NCI-H82 treated with DMSO at 0.1 percent for 48 hours (cell line): ENCODE measurements around the gene TSSC4.

ENCODE experiments used
- DNase-seq: peaks from one replicate; lab custom pipeline; 2025; ENCODE audit not compliant: unreplicated experiment; lab: John Stamatoyannopoulos, UW

The TSSC4 gene

DNA sequence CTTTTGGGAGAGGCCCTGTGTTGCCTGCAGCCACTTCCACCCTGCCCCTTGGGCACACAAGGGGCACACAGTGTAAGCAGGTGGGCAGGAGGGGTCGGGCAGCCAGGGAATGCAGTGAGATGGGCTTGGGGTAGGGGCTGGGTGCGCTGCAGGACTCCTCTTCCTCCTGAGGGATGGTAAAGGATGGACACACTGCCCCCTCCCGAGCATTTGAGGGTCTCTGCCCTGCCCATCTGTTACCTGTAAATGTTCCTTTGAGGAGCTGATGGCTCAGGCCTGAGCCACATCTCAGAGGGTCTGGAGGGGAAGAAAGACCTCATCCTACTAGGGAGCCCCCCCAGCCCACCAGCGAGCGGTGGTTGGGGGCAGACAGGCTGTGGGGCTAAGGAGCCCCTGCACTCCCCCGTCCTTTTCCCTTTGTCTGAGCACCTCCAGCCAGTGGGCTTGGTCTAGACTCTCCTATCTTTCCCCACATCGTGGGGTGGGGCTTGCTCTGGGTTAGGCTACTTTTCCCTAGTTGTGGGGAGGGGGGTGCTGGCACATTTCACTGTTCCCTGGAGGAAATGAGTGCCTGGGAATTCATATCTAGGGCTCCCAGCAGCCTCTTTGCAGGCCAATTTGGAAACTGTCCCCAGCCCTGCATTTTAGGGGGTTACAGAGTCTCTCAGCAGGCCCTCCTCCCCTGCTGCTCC, 1.7 kb upstream of the TSSC4 start:
- no peak for DNase-seq

DNA sequence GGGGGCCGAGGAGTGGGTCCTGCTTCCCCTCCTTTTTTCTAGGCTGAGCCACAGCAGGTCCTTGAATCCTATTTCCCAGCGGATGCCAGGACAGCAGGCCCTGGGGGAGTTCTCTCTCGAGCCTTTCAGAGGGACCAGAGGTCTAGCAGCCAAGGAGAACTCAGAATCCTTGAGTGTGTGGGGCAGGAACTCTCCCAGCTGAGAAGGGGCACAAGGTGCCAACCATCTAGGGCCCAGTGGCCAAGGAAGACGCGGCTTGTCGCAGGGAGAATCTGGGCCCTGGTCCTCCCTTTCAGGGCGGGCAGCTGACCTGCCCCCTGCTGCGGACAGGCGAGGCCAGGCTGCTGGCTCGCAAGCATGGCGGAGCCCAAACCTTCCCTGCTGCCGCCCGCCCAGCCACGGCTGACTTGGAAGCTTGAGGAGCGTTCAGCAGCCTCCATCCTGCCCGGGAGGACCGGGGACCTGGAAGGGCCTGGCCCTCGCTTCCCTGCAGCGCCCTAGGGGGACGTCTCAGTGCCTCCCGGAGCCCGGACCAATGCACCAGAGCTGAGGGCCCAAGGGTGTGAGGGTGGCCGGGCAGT, 972 bp upstream of the TSSC4 start:
- no peak for DNase-seq

DNA sequence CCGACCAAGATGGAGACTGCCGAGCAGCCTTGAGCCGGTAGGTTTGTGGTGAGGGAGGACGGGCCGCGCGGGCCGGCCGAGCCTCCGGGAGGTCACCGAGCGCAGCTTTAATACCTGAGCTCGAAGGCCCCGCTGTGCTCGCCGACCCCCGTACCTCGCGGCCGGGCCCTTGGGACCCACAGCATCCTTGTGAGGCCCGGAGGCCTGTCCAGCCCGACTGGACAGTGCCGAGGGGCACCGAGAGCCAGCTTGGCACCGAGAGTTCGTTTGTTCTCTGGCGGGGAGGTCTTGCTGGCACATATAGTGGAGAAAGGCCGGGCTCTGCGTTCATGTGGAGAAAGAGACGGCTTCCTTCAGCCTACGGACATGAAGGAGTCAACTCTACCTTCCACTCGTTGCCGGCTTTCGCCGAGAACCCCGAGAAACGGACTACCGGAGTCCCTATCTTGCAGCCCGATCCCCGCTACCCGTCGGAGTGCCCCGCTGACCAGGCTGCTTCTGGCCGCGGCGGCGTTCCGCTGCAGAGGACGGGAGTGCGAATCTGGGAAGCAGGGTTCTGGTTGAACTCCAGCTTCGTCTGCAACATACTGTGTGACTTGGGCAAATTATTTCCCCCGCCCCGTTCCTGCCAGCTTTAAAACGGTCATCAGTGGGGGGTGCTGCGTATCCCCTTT, 349 bp downstream of the TSSC4 start:
- no peak for DNase-seq

DNA sequence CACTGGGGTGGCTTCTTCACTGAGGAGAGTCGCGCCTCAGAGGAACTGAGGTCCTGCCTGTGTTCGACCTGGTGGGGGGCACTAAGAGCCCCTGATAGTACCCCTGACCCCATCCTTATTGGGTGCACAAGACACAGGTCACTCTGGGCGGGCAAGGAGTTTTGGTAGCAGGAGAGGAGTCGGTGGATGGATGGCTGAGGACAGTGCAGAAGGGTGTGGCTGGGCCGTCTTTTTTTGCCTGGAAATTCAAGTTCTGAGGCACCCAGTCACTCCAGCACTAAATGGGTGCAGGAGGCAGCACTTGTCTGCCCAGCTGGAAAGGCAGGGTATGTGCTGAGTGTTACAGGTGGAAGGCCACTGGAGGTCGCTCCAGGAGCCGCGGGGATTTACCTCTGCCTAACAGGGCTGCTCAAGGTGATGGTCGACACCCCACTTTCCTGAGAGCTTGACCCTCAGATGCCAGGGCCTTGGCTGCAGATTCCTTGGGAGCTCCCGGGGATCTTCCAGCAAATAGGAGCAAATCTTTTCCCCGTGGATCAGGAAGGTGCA, 960 bp downstream of the TSSC4 start:
- DNase-seq: no peak

DNA sequence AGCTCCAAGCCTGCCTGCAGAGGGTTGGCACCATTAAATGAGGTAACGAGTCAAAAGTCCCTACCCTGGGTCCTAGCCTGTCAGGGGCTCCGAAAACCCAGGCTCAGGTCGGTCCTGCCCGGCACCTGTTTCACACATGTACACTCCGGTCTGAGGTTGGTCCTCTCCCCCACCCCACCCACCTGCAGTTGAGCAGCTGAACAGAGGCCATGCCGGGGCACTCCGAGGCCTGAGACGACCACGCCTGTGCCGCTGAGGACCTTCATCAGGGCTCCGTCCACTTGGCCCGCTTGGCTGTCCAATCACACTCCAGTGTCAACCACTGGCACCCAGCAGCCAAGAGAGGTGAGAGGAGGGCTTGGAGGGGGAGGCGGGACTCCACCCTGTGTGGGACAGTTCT, 1.6 kb downstream of the TSSC4 start:
- DNase-seq: no peak

DNA sequence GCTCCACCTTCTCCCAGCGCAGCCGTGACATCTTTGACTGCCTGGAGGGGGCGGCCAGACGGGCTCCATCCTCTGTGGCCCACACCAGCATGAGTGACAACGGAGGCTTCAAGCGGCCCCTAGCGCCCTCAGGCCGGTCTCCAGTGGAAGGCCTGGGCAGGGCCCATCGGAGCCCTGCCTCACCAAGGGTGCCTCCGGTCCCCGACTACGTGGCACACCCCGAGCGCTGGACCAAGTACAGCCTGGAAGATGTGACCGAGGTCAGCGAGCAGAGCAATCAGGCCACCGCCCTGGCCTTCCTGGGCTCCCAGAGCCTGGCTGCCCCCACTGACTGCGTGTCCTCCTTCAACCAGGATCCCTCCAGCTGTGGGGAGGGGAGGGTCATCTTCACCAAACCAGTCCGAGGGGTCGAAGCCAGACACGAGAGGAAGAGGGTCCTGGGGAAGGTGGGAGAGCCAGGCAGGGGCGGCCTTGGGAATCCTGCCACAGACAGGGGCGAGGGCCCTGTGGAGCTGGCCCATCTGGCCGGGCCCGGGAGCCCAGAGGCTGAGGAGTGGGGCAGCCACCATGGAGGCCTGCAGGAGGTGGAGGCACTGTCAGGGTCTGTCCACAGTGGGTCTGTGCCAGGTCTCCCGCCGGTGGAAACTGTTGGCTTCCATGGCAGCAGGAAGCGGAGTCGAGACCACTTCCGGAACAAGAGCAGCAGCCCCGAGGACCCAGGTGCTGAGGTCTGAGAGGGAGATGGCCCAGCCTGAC, 2.5 kb downstream of the TSSC4 start:
- no peak for DNase-seq

DNA sequence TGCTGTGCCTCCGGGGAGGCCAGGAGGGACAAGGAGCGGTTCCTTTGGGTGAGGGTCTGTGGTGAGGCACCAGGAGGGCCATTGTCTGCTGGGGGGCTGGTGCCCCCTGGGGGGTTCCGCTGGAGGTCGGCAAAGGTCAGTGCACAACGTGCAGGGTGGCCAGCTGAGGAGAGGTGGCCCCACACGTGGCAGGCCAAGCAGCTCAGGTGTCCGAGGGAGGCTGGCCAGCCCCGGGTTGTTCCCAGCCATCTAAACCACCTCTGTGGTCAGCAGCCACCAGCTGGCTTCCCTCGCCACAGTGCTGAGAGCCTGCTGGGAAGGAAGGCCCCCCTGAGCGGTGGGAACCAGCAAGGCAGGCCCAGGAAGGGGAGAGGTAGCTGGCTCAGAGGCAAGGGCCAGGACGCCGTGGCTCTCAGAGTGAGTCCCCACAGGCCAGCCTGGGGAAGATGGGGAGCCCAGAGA, 4.2 kb downstream of the TSSC4 start:
- DNase-seq: no peak

DNA sequence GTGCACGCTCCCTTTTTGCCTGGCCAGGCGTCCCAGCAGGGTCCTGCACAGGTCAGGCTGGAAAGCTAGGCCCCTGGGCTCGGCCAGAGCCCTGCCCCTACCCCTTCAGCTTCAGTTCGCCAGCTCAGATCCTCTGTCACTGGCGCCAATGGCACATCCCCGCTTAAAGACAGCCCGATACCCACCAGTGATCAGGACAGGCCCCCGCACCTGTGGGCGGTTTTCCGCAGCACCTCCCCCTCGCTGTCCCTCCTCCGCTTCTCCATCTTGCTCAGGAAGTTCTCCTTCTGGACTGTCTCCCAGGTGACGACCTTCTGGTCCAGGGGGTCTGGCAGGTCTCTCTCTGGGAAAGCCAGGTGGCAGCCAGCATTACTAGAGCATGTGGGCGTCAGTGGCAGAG, 5.9 kb downstream of the TSSC4 start:
- no peak for DNase-seq

DNA sequence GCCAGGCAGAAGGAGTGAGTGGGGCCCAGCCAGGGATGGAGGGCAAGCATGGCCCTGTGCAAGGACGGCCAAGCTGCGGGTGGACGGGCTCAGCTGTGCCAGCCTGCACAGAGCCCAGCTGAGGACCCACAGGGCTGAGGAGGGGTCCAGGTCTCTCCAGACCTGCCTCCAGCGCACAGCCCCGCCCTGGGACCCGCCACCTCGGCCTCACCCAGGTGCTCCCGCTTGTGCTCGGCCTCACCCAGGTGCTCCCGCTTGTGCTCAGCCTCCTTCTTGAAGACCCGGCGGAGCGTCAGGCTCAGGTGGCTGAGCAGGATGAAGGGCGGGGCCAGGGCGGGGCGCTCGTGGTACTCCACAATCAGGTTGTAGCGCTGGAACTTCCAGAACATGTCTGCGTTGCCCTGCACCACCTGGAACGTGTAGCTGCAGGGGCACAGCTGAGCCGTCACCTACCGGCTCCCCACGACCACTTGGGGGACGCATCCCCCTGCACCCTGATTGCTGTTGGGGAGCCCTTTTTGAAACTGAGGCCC, 6.4 kb downstream of the TSSC4 start:
- DNase-seq: no peak

DNA sequence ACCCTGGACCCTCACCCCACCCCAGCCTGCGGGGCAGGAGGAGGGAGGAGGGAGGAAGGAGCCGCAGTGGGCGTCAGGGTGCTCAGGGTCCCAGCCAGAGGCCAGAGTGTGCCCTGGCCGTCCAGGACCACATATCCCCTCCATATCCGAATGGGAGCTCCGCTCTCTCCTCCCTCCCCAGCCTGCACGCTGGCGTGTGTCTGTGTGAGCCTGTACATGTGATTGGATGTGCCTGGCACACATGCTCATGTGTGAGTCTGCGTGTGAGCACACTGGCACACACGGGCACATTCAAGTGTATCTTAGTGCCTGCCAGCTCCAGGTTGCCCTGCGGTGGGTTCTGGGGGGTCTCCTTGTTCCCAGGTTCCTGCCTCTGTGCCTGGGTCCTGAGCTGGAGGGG, 8.1 kb downstream of the TSSC4 start:
- no peak for DNase-seq

DNA sequence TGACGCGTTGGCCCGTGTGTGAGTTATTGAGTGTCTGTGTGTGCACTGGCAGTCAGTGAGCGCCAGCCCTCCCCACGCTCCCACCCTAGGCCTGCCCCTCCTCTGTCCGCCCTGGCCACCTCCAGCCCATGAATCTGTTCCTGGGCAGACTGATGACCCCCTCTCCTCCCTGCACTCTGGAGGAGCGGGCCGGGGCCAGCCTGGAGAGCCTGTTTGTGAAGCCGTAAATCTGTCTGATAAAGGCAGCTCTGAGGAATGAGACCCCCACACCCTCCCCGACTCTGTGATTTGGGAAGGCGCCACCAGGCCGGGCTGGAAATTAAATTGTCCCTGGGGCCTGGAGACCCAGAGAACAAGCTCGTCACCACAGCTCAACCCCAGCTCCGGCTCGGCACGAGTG, 8.6 kb downstream of the TSSC4 start:
- DNase-seq: no peak

DNA sequence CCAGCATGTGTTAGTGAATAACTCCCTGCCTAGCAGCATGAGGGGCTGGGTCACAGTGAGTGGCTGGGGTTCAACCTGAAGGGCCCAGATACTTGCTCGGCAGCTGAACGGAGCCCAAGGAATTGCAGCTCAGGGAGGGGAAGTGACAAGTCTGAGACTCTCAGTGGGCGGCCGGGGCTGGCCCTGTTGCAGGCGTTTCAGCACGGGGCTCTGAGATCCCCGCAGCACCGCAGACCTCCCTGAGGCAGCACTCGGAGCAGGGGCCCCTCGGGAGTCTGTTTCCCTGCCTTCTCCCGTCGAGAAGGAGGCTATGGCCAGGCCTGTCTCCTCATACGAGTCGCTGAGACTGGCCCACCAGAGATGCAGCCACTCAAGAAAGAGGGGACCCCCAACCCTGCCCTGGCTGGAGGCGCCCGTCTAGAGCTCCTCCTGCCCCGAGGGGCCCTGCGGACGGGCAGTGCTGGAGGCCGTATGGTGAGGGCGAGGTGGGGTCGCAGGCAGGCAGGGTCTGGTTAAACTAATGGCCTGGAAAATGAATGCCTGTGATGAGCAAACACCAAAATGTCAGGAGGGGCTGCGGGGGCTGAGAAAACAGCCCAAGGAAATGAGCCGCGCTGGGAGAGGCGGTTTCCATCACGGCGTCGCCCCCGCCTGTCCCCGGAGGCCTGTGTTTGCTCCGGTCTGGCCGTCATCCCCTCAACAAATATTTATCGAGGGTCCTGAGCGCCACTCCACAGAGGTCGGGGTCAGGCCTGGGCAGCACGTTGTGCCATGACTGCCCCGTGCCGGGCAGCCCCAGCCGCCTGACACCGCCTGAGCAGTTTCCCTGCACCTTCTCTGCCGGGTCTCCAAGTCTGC, 9.3 kb downstream of the TSSC4 start:
- DNase-seq: no peak

DNA sequence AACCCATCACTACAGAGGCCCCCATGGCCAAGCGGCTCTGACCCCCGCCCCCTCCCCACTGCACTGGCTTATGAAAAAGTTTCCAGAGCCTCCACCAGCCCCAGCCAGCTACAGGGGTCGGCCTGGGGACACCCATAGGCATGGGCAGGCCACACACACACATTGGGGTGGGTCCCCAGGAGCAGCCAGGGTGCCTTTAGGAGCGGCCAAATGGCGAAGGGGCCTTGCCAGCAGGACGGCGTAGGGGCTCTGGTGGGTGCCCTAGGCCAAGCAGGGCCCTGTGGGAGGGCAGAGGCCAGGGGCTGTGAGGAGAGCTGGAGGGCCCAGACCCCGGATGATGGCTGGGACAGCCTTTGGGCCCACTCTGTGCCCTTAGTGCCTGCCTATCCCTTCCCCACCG, 10.1 kb downstream of the TSSC4 start:
- DNase-seq: no peak

DNA sequence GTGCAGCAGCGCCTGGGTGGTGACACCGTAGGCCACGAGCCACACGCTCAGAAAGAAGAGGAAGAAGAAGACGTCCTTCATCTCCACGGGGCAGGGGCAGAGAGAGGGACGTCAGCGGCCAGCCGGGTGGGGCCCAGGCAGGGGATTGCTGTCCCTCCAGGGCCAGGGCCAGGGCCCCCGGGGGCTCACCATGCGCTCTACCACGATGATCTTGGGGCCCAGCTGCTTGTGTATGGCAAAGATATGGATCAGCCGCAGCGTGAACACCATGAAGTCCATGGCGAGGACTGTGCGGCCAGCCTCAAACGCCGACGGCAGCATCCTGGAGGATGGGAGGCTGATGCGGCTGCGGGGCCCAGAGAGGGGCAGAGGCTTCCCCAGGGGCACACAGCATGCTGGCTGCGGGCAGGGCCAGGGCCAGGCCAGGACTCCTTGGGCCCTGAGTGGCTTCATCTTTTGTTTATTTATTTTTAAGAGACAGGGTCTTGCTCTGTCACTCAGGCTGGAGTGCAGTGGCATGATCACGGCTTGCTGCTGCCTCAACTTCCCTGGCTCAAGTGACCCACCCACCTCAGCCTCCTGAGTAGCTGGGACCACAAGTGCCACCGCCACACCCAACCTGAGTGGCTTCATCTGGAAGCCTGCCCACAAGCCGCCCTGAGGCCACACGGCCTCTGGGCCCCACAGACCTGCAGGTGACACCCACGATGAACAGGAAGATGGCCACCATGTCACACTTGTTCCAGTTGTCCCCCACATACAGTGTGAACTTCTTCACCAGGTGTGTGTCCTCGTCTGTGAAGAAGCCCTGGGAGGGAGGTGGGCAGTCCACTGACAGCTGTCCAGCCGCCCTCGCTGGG, 11.1 kb downstream of the TSSC4 start:
- DNase-seq: no peak

DNA sequence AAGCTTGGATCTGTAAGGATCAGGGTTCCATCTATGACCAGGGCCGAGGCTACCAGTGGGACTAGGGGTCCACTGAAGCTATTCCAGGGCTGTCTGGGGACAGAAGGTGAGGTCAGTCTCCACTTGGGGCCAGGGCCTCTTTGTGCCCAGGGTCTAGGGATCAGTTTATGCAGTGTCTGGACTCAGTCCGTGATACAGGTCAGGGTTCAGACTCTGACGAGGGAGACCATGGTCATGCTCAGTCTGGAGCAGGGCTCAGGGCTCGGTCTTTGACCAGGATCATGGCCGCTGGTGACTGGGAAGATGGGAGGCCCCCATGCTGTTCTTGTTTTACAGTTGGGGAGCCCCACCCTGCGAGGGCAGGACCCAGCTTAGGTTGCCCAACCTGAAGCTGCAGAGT, 11.8 kb downstream of the TSSC4 start:
- no peak for DNase-seq

DNA sequence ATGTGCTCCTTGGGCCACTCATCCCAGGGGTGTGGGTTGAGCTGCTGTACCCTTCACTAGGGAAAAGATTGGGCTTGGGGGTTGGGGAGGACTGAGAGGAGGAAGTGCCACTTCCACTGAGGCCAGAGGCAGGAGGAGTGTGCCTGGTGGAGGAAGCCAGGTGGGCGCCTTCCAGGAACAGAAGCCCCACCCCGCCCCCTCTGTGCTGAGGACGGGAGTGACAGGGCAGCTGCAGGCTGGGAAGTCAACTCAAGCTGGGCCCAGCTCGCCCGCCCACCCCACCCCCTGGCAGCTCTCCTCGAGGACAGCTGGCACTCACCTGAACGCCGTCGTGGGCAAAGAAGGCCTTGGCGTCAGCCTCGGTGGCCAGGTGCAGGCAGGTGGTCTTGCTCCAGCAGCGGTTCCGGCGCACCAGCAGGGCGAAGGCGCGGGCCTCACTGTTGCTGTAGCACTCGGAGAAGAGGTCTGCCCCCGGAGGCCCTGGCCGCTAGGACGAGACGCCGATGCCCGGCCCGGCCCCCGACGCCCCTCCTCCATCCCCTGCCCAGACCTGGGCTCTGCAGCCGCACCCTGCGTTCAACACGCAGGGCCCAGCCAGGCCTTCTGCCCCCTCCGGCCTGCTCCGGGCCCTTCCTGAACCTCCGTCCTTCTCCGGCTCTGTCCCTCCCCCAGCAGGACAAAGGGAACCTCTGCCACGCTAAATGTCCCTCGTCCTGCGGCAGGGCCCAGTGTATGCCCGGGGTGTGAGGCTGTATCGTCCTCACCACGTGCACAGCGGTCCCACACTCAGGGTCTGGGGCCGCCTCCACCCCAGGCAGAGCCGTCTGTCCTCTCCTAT, 13.4 kb downstream of the TSSC4 start:
- no peak for DNase-seq

DNA sequence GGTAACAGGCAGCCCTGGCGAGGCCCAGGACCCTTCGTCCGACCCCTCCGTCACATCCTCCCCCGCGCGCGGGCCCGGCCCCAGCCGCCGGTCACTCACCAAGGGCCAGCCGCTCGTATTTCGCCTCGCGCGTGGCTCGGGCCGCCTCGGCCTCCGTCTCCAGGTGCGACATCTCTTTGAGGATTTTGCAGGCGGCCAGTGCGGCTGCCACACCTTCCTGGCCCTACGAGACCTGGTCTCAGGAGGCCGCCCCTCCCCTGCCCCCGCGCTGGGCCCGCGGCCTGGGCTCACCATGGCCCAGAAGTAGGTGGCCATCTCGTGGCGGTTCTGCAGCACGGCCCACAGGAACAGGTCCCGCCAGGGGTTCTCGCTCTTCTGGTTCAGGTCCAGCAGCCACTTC, 14.1 kb downstream of the TSSC4 start:
- DNase-seq: no peak

DNA sequence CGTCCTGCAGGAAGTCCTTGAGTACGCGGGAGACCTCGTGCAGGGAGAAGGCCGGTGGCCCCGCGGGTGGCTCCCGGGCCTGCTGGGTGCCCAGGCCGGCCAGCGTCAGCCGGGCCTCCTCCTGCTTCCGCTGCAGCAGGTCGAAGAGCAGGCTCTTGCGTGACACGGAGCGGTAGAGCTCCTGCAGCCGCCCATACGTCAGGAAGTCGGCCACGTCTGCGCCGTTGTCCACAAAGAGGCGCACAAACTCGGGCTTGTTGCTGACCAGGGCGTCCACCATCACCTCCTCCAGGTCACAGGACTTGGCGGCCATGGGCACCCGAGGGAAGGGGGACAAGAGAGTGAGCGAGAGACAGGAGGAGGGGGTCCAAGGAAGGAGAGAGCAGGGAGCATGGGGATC, 14.6 kb downstream of the TSSC4 start:
- no peak for DNase-seq
